Measurements from ENCODE around the gene DMAC2.
"Not testable (repeated sequence)": the region's sequence is repeated elsewhere in the genome, so short reads cannot be mapped to it uniquely, and the experiment has no call there.

DMAC2 gene

DNA sequence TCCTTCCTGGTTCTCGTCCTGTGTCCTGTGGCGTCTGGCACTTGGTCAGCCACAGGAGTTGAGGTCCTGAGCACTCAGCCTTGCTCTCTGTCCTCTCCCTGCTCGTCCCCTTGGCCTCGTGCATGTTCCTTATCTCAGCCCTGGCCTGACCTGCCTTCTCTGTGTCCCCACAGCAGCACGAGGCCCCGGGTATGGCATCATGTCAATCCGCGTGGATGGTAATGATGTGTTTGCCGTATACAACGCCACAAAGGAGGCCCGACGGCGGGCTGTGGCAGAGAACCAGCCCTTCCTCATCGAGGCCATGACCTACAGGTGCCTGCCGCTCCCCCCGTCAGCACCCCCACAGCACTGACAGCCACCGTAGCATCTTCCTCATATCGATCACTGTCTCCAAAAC, 17.3 kb downstream of the DMAC2 start:
- DNase-seq (ENCODE audit: low spot score) = no peak

DNA sequence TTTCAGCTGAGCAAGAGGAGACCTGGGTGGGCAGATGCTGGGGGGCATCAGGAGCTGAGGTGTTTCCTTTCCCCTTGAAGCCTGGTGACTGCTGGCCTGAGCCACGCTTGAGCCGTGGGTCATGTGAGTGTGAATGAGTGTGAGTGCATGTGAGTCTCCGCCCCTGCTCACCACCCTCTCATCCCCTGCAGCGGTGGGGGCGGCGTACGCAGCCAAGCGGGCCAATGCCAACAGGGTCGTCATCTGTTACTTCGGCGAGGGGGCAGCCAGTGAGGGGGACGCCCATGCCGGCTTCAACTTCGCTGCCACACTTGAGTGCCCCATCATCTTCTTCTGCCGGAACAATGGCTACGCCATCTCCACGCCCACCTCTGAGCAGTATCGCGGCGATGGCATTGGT, 17.7 kb downstream of the DMAC2 start:
- no peak for DNase-seq (ENCODE audit: low spot score)

DNA sequence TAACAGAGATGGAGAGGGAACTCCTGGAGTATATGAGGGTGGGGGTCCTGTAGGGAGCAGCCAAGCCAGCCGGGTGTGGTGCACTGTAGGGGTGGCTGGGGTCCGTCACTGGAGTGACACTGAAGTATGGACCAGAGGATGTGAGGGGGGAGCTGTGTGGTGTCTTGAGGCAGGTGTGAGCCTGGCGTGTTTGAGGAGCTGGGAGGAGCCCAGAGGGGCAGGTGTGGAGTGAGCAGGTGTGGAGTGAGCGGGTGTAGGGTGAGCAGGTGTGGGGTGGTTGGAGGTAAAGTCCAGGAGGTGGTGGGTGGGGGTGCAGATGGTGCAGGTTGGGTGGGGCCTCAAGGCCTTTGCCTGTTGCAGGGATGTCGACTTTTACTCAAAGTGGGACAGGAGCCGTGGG, 18.4 kb downstream of the DMAC2 start:
- DNase-seq (ENCODE audit: low spot score) = no peak

DNA sequence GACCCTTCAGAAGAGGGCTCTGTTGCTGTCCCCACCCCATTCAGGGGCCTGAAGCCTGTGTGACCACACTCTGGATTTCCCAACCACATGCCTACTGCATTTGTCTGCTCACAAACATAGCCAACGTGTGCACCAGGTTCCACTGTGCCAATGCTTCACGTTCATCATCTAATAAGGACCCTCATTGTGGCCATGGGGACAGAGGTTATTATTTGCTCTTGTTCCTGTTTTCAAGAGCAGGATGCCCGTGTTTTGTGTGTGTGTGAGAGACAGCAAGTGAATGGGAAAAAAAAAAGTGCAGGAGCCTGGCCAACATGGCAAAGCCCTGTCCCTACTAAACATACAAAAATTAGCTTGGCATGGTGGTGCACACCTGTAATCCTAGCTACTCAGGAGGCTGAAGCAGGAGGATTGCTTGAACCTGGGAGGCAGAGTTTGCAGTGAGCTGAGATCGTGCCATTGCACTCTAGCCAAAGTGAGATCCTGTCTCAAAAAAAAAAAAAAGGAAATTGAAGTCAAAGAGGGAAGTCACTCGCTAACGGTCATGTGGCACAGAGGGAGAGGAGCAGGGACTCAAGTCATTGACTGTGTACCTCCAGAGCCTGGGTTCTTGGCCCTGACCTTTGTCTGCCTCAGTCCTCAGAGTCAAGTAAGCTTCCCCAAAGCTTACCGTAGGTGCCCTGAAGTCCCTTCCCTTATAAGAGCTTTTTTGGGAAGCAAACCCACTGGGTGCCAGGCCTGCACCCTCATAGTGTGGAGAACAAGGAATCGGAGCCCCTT, 19.4 kb downstream of the DMAC2 start:
- peak; percentile 65 for DNase-seq (ENCODE audit: low spot score)

DNA sequence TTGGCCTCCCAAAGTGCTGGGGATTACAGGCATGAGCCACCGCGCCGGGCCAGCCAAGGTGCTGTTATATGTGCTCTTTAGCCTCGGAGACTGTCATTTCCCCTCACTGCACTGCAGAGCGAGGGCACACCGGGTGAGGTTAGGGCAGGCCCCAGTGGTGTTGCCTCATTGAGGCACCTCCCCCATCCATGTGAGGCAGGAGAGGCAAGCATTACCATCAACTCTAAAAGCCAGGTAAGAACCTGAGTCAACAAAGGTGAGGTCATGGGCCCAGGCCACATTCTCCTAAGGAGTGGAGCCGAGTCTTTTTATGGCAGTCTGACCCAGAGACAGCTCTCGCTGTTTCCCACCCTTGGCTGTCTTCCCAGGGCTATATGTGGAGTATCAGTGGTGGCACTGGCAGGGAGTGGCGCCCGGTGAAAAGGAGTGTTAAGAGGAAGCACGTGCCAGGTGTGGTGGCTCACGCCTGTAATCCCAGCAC, 23.5 kb downstream of the DMAC2 start:
- DNase-seq (ENCODE audit: low spot score) = no peak

DNA sequence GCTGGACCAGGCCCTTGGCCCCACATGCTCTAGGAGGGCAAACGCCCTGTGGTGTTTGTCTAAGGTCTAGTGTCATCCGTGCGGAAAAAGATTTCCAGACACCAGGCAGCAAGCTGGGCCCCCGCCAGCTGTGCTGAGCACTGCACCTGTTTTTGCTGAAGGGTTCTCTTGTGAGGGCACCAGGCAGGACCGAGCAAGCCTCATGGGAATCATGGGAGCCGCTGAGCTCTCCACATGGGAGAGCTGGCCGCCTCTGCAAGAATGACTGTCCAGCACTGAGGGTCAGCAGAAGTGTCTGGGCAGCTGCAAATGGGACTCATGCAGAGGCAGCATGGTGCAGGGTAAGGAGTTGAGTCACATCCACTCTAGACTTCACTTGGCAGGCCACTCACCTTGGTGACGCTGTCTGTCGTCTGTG, 24.5 kb downstream of the DMAC2 start:
- no peak for DNase-seq (ENCODE audit: low spot score)

DNA sequence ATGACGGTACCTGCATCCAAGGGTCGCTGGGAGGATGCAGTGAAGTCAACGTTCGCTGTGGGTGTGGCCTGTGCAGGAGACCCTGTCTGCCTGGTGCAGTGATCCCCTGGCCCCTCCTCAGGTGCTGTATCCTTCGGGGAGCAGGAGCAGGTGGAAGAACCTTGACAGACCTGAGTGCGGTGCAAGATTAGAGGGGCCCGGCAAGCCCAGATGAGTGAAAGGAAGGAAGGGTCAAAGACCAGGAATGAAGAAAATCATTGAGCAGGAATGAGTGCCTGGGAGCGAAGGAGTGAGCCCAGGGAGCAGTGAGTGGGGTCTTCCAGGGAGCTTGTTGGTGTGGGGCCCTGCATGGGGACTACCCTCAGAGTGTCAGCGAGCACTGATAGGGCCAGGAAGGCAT, 25.3 kb downstream of the DMAC2 start:
- DNase-seq (ENCODE audit: low spot score) = no peak

DNA sequence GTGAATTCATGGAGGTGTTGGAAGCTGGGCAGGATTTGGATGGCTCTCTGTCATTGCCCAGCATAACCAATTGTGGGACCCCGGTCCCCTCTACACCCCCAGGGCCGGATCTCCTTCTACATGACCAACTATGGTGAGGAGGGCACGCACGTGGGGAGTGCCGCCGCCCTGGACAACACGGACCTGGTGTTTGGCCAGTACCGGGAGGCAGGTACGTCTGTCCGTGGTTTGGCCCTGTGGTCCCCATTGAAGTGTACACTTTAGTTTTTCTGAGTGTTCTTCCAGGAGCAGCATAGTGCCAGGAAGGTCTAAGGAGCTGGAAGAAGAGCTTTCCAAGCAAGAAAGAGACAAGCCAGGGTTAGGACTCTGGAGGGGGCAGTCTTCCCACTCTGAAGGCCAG, 25.8 kb downstream of the DMAC2 start:
- DNase-seq (ENCODE audit: low spot score) = no peak

DNA sequence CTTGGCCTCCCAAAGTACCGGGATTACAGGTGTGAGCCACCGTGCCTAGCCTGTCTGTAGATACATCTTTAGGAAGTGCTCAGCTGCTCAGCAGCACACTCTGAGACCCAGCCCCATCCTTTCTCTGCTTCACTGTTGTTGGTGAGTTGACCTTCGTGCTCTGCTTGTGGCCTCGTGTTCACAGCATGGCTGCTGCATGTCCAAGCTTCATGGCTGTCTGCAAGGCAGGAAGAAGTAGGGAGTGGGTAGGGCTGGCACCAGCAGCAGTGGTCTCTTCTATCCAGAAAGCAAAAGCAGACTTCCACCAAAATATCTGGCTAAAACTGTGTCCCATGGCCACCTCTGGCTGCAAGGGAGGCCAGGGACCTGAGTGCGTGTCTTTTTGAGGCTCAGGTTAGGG, 26.8 kb downstream of the DMAC2 start:
- DNase-seq (ENCODE audit: low spot score) = no peak

DNA sequence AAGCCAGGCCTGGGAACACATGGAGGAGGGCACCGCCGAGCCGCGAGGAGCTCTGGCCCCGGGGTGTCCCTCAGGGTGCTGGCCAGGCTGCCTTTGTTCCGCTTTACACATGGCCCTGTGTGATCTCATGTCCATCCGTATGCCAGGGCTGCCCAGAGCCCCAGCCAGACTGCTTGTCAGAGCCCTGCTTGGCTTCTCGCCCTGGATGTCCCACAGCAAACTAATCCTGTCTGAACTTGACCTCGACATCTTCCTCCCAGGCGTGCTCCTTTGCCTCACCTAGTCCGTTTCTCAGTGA, 27.8 kb downstream of the DMAC2 start:
- peak; percentile 87 for DNase-seq (ENCODE audit: low spot score)

DNA sequence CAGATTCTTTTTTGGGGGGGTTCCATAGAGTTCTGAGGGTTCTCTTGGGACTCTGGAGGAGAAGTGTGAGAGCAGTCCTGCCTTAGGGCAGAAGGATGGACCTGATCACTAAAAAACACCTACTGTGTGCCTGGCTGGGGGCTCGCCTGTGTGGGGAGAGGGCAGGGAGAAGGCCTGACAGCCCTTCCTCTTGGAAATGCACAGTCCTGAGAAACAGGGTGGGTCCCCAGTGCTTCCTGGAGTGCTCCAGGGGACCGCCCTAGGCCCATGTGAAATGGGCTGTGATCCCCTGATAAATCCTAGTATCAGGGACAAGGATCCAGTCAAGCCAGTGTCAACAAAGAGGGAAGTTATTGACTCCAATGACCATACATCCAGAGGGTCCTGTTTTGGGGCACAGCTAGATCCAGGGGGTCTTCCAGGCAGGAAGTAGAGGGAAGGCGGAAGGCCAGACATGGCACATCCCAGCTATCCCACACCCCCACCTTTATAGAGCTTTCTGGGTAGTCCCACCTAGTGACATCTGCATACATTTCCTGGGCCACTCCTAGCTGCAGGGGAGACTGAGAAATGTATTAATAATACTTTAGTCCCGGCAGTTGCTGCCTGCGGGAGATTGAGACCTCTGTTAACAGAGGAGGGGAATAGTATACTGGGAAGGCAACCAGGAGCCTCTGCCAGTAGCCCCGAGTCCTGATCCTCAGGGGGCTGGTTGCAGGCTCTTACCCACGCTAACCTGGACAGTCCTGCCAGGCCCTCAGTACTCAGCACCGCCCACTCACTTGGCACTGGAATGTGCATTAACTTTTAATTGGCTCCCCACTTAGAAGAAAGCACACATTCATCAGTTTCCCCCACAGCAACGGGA, 28.4 kb downstream of the DMAC2 start:
- DNase-seq (ENCODE audit: low spot score) = no peak

DNA sequence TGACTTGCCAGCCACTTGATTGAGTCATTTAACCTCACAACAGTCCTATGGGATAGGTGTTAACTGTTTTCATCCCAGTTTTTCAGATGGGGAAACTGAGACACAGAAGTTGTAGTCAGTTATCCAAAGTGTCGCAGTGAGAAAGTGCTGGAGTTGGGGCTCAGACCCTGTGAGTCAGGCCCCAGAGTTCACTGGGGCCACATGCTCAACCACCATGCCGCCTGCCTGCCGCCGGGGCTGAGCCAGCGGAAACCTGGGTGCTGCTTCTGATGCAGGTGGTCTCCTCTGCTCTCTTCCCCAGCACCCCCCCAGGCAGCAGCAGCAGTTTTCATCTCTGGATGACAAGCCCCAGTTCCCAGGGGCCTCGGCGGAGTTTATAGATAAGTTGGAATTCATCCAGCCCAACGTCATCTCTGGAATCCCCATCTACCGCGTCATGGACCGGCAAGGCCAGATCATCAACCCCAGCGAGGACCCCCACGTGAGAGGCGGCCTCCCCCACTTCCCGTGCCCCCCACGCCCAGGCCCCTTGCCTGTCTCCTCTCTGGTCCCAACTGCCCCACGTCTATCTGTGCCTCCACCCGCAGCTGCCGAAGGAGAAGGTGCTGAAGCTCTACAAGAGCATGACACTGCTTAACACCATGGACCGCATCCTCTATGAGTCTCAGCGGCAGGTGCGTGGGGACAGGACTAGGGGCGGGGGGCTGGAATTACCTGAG, 29.2 kb downstream of the DMAC2 start:
- DNase-seq (ENCODE audit: low spot score) = no peak

DNA sequence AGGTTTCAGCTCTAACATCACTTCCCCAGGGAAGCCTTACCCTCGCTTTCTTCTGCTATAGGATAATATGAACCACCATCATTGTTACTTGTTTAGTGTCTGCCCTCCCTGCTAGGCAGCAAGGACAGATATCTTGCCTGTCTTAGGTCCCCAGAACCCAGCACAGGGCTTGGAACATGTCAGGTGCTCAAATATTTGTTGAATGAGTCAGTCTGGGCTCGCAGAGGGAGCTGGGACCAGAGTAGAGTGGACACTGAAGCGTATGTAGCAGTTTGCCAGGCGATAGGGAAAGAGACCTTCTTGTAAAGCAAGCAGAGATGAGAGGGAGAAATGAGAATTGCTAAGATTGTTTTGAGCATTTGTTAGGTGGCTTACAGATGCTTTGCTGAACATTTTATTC, 30.4 kb downstream of the DMAC2 start:
- no peak for DNase-seq (ENCODE audit: low spot score)

DNA sequence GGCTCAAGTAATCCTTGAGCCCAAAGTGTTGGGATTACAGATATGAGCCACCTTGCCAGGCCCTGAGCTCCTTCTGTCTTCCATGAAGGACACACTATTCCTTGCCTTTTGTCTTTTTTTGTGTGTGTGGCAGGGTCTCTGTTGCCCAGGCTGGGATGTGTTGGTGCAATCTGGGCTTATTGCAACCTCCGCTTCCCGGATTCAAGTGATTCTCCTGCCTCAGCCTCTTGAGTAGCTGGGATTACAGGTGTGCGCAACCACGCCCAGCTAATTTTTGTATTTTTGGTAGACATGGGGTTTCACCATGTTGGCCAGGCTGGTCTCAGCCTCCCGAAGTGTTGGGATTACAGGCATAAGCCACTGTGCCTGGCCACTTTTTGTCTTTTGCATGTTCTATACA, 30.9 kb downstream of the DMAC2 start:
- not testable (repeated sequence) for DNase-seq (ENCODE audit: low spot score)

DNA sequence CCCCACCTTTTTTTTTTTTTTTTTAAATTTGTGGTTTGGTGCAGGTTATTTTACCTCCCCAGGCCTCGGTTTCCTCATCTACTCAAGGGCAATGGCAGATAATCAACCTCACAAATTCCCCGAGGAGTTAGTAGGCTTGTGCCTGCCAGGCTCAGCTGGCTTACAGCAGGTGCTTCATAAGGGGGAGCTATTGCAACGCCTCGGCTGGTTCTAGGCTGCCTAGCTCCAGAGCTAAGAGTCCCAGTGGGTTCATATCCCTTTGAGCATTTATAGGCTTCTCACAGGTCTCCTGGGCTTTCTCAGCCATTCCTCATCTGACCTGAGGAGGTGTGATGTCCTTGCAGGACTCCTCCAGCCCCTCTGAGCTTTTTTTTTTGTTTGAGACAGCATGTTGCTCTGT, 31.5 kb downstream of the DMAC2 start:
- DNase-seq (ENCODE audit: low spot score) = no peak

DNA sequence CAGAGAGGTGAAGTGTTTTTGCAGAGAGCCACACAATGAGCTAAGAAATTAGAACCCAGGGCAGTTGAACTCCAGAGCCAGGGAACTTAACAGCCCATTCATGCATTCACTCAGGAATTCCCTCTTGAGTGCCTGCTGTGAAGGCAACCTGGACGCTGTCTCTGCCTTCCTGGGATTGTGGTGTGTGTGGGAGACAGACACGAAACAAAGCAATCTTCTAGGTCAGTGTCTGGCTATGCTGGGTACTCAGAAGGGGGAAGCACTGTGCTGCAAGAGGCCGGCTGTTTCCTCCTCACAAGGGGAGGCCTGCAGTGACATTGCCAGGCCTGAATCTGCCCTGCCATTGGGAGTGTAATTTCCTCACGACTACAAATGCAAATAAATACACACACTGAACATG, 32.4 kb downstream of the DMAC2 start:
- DNase-seq (ENCODE audit: low spot score) = no peak

DNA sequence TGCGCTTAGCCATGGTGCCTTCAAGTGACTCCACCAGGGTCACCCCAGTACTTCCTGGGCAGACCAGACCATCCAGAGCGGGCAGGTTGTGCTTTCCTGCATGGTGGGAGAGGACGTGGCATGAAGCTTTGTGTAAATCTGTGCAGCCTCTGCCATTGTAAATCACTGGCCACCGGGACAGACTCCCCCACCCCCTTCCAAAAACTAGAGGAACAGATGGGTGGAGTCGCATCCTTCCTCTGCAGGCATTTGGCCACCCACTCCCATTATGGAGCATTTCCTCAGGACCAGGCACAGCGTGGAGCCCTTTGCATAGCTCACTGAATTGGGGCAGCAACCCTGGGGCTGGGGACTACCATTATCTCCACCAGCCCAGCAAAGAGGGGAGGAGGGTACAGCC, 33.9 kb downstream of the DMAC2 start:
- no peak for DNase-seq (ENCODE audit: low spot score)

DNA sequence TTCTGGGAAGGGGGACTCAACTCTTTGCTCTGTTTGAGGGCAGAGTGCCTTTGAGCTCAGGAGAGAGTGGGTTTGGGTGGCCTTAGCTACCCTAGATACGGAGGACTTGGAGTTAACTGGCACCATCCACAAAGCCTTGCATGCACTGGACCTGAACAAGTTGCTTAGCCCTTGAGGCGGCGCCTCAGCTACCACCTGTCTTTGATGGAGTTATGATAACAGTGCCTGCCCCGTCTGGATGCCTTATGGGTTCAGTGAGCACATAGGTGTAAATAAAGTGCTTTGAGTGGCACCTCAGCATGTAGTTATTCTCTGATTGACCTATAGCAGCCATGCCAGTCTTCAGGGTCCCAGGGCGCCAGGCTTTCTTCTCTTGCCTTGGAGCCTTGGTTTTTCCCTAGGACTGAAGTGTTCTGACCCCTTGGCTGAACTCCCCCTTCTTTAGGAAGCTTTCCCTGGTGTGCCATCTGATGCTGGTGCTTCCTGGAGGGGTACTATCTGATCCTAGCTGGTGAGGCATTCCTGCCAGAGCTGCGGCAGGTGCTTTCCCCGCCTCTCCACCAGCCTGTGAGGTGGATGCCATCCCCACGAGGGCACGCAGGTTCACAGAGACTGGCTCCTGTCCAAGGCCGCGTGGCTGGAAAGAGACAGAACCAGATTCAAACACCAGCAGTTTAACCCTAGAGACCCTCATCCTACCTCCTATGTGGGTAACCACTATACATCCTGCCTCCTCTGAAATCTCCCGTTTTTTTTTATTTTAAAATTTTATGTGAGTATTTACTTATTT, 36.3 kb downstream of the DMAC2 start:
- DNase-seq (ENCODE audit: low spot score) = no peak

DNA sequence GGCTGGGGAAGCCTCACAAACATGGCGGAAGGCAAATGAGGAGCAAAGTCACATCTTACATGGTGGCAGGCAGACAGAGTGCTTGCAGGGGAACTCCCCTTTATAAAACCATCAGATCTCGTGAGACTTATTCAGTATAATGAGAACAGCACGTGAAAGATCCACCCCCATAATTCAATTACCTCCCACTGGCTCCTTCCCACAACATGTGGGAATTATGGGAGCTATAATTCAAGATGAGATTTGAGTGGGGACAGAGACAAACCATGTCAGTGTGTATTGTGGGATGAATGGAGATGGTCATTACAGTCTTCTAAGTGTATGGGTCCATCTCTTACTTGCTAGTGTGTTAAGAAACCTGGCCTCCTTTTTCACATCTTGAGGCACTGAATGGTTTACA, 37.7 kb downstream of the DMAC2 start:
- no peak for DNase-seq (ENCODE audit: low spot score)

DNA sequence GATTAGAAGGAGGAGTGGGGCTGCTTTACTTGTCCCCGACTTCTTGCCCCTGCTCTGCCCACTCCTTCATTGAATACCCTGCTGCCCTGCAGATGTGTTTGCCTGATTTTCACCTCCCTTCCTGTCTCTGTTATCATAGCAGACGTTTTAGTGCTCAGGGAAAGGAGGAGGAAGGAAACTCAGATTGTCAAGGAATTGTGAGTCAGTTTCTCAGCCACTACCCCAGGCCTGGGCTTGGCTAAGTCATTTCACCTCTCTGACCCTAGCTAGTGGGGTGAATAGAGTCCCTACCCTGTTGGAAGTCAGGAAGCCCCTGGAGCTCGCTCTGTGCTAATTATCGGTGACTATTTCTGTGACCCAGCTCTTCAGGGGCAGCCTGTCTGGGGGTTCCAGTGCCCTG, 38.2 kb downstream of the DMAC2 start:
- DNase-seq (ENCODE audit: low spot score) = no peak

DNA sequence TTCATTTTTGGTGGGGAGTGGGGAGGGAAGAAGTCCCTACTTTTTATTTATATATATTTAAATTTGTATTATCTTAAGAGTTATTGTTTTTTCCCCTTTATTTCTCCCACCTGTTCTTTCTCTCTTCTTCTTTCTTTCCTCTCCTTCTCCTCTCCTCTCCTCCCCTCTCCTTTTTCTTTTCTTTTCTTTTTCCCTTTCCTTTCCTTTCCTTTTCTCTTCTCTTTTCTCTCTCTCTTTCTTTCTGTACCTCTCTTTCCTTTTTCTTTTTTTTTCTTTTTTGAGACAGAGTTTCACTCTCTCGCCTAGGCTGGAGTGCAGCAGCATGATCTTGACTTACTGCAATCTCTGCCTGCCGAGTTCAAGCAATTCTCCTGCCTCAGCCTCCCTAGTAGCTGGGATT, 40.2 kb downstream of the DMAC2 start:
- no peak for DNase-seq (ENCODE audit: low spot score)

DNA sequence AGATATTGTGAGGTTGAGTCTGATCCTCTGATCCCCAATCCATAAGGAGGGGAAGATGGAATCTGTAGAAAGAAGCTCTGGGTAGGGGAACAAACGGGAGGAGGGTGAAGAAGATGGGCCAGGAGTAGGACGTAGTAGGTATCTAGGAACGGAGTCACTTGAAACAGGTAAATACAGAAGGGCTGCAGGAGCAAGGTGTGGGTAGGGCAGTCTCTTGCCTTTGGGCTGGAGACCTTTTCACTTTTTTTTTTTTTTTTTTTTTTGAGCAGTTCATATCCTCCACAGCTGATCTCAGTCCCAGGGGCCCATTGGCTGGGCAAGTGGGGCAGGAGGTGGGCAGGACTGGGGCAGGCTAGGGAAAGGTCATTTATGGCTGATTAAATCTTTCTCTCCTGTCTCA, 40.6 kb downstream of the DMAC2 start:
- DNase-seq (ENCODE audit: low spot score) = no peak

Measured in Ammon's horn (tissue), 1 donor.